Hippocampal formation (tissue), 2 donors: Measurements from ENCODE around the gene ACVR1.
A peak's percentile ranks its signal among the peaks of the same experiment; 100 is the strongest.
"Not testable (repeated sequence)": the region's sequence is repeated elsewhere in the genome, so short reads cannot be mapped to it uniquely, and the experiment has no call there.

Experiments used
- DNase-seq, 2 donors: peaks; one replicate each; lab custom pipeline; 2025; lab: John Stamatoyannopoulos, UW

ACVR1 gene

DNA sequence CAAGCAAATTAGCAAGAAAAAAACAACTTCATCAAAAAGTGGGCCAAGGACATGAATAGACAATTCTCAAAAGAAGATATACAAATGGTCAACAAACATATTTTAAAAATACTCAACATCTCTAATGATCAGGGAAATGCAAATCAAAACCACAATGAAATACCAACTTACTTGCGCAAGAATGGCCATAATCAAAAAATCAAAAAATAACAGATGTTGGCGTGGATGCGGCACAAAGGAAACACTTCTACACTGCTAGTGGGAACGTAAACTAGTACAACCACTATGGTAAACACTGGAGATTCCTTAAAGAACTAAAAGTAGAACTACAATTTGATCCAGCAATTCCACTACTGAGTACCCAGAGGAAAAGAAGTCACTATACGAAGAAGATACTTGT lies 119.7 kb downstream of the ACVR1 start:
- DNase-seq, result not testable (repeated sequence)

DNA sequence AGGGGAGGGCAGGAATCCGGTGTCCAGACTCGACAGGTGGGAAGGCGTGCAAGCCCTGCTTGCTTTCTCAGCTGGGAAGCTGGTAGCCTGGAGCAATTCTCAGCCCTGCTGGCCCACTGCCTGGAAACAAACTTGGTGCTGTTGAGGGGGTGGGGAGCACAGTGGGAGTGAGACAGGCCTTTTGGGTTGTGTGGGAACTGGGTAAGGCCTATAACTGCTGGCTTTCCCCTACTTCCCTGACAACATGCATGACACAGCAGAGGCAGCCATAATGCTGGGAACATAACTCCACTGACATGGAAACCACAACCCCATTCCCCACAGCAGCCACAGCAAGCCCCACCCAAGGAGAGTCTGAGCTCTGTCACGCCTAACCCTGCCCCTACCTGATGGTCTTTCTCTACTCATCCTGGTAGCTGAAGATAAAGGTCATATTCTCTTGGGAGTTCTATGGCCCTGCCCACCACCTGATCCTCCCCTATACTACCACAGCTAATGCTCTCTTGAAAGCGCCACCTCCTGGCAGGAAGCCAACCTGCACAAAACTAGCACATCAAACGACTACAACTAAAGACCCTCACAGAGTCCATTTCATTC lies 124.6 kb downstream of the ACVR1 start:
- no peak for DNase-seq

DNA sequence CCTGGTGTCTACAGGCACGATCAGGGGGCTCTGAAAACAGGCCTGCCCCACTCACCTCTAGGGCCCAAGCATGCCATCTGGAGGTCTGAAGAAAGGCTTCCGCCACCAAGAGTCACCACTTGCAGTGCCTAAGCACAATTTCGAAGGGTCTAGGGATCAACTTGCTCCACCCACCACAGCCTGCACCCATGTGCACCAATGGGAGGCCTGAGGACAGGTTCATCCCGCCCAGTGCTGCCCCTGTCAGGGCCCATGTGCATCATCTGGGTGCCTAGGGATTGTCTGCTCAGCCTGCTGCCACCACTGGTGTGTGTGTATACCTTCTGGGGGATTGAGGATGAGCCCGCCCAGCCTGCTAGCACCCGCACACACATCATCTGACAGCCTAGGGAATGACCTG lies 126.4 kb downstream of the ACVR1 start:
- no peak for DNase-seq

DNA sequence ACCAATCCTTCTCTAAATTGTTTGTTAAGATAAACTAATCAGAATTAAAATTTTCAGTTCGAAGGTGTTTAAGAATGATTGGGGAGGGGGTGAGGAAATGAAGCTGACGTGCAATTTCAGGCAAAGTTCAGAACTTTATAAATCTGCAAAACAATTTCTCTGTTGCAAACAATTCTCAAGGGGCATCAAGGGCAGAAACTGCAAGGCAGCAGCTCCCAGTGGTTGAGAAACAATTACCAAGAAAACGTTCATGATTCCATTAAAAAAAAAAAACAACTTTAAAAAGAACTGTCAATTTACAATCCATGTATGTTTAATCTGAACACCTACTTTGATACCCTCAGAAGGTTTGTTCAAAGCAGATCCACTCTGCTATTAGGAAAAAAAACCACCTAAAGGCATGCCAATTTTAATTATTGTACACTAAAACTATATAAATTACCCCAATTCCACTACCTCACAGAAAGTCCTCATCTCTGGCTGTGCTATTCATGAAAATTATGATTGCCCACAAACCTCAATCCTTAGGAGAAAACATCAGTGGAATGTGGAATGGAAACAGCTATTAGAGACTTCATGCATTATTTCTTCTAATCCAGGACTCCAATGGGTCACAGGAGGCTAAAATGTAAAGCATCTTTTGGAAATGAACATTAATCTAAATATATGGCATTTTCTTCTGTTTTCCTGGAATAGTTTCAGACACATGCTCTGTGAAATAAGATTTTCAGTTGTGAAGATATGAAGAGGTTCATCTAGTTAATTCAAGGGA lies 127.6 kb downstream of the ACVR1 start:
- DNase-seq, result no peak

DNA sequence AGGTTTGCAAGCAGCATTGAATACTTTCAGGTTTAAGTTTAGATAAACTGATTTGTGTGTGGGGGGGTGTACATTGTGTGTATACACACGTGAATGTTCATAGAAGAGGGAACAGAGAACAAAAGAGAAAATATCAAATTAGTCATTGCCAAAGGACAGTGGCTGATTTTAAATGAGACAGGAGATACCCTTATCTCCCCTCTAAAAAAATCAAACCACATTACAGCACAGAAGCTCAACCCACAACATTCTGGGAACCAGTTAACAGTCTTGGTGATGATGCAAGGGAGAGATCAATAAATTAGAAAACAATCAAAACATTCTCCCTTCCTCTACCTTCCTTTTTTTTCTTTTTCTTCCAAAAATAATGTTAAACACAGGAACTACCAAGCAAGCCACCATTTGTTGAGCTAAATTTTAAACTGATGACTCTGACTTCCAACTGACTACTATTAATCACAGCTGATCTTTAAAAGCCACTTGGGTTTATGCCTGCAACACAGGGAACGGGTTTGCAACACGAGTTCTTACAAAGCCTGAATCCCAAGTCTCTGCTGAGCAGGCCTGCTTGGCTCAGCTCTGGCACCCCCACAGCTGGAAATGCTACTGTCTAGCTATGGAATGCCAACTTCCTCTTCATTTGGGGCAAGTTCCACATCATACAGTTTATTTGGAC lies 128.3 kb downstream of the ACVR1 start:
- no peak for DNase-seq

DNA sequence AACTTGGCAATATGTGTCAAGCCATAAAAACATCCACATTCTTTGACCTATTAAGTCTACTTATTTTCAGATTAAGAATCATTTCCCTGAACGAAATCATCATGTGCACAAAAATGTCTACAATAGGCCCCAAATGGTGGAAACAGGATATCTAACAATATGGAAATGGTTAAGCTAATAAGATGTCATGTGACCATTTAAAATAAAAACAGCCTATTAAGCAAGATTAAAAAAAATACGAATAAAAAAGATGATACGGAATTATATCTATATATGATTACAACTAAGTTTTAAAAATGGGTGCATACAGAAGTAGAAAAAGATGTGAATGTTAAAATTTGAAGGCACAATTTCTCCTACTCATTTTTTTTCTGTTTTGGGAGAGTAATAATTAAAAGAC lies 128.8 kb downstream of the ACVR1 start:
- DNase-seq, result no peak

DNA sequence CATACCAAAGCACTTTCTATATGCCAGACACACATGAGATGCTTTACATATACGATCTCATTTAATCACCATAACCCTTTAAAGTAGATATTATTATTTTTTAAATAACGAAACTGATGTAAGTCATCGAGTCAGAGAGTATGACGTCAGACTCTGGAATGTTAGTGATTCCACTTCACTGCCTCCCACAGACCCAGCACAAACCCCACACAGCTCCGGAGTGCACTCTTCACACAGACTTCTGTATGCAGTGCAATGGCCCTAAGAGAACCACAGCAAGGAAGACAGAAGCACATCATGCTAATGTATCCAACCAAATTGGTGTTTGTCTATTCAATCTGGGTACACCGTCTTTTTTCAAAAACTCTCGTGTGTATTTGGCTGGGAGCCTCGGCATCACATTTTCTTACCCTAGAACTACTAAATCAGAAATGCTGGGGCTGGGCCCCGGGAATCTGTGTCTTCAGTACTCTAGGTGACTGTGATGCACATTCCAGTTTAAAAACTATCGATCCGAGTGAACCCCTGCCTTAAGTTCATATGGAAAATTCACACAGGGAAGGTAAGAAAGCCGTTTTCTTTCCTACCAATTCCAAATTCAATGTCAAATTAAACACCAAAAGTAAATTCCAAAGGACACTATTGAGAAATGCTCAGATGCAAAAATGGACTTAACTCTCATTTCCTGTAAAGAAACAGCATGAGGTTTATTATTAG lies 129.7 kb downstream of the ACVR1 start:
- no peak for DNase-seq

DNA sequence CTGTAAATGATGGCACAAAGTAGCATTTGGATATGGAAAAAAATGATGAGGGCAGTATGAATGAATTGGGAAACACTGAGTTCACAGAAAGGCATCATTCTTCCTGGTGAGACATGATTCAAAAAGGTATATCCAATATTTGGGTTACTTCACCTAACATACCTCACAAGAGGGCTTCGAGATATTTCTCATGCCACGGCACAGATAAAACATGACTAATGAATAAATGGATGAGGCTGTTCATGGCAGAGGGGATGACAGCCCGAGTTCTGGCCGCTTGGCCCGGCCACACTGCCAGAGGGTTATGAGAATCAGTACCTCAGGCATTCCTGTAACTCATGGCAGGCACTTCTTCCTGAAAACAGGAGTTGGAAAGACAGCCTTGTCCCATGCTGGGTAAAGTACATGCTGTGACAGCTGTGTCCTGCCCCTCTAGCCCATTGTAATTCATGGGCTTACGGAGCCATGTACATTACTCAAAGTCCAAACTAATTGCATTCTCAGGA lies 131.5 kb downstream of the ACVR1 start:
- no peak for DNase-seq

DNA sequence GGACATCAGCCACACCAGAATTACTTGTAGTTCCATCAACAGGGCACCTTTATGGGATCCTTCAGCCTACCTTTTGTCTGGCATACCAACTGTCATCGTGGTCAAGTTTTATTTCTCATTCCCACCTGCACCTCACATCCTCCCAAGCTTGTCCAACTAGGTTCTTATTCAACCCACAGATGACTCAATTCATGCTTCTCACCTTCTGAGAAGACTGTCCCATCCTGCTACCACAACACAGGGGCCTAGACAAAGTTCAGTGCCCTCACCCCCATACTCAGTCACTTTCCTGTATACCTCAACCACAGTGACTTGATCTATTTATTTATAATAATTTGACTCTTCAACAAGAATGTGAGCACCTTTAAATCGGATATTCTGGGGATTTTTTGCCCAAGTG lies 133.1 kb downstream of the ACVR1 start:
- DNase-seq, result no peak

DNA sequence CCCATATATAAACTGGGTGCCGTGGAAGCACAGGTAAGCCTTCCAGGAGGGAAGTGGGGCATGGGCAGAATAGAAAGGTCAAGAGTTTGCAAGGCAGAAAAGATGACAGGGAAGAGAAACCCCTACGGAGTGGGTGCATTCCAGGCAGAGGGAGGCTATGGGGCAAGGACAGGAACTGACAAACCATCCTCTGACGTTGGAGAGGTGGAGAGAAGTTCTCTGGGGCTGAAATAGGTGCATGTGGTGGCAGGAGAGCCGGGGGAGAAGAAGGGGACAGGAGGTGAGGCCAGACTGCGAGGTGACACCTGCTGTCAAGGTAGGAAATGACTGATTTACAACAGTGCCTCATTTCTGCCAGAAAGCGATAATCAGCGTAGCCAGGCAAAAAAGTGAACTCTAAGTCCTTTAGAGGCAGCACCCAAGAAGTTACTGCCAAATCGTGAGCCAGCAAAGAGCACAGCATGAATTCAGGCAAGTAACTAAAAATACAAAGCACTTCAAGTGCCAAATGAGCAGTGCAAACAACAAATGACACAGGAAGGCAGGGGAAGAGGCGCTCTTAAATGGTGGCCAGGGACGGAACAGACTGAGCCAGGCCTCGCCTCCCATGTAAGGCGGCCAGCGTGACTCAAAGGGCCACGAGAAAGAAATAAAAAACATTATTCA lies 134.2 kb downstream of the ACVR1 start:
- peak in 1 of 2 donors; percentile 15 for DNase-seq

DNA sequence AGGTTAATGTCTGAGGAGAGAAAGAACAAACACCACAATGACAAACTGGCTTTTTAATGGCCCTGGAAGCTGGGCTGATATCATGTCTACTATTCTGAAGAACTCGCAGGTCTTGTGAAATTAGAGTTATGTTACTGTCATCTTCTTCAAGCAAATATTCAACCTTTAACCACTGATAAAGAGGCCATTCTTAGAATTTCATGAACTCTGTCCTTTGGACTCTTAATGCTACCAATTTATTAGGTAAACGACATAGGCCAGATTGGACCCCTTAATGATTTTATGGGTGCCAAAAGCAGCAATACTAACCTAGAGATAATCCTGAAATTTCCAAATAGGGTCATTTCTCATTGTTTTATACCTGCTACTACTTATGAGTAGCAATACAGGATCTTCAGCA lies 138.5 kb downstream of the ACVR1 start:
- DNase-seq, result no peak

DNA sequence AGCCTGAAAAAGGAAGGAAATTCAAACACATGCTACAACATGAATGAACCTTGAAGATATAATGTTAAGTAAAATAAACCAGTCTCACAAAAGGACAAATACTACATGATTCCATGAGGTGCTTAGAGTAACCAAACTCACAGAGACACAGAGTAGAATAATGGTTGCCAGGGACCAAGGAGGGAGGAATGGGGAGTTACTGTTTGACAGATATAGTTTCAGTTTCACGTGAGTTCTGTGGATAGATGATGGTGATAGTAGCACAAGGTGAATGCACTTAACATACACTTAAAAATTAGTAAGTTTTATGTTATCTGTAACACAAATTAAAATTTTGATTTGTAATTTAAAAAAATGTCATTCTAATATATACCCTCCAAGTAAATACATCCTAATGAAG lies 140.6 kb downstream of the ACVR1 start:
- DNase-seq, result no peak

DNA sequence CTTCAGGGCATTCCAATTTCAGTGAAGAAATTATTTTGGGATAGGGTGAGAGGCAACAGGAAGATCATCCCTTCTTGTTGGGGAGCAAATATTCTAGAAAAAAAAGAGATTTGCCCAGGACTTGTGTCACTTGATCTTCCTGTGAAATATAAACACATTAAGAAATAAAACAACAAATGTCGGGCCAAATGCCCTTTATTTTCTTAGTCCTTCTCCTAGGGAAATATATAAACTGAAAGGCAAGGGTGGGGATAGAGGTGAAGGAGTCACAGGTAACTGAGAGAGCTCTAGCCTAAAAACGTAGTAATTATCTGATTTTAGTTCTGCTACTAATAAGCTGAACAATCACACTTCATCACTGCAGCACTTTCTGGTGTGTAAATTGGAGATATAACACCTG lies 142.9 kb downstream of the ACVR1 start:
- DNase-seq, result no peak

DNA sequence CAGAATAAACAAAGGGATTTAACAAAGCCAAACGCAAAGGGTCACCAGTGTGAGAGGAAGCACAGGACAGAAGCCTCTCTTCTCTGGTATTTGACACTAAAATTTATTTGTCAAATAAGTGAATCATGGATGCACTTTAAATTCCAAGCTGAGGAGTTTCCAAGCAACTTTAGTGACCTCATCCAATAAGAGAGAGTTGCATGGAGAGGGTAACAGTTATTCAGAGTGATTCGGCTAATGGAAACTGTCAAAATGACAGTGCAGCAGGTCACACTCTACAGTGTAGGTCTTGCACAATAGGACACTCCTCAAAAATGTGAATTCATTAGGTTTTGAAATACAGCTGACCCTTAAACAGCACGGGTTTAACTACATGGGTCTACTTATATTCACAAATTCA lies 143.5 kb downstream of the ACVR1 start:
- no peak for DNase-seq

DNA sequence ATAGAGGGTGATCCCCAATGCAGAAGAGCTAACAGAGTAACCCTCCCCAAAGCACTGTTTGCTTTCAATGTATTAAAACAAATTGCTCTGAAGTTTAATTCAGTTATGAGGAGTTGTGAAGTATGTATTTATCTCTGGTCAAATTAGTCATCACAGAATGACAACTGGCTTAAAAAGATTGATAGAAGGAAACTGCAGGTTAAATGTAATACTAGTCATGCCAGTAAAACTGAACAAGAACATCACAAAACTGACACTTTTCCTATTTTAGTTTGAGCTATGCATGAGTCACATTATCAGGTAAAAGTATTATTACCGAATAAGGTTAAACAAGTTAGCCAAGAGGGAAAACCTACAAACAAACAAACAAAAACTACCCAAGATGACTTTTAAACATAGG lies 148.4 kb downstream of the ACVR1 start:
- no peak for DNase-seq

DNA sequence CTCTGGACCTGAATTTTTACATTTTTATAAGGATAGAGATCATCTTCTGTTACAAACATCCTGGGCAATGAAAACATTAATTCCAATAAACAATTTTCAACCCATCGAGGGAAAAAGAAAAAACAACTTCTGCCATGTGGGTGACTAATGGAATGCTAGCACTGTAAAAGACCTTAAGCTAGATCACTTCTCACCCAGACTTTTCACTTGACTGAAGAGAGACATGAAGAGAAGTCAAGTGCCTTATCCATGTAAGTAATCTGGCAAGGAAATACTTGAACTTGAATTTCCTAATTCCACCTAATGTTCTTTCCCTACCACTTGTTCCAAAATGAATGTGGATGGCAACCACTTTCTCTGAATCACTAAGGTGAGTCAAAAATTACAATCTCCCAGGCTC lies 149.2 kb downstream of the ACVR1 start:
- no peak for DNase-seq

DNA sequence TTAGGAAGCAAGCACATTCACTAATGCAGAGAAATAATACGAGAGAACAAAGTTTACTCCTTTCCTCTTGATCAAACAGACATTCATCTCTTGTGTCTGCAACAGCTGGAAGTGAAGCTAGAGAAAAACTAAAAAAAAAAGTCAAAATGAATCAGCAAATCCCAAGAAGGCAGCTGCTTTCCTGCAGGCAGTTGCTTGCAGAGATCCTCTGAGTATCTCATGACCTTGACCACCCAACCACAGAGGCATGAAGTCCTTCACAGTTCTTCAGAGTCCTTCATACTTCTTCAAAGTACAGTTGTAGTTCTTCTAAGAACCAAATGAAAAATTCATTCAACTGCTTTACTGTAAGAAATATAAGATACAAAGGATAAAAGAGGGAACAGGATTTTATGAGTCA lies 150.3 kb downstream of the ACVR1 start:
- no peak for DNase-seq

DNA sequence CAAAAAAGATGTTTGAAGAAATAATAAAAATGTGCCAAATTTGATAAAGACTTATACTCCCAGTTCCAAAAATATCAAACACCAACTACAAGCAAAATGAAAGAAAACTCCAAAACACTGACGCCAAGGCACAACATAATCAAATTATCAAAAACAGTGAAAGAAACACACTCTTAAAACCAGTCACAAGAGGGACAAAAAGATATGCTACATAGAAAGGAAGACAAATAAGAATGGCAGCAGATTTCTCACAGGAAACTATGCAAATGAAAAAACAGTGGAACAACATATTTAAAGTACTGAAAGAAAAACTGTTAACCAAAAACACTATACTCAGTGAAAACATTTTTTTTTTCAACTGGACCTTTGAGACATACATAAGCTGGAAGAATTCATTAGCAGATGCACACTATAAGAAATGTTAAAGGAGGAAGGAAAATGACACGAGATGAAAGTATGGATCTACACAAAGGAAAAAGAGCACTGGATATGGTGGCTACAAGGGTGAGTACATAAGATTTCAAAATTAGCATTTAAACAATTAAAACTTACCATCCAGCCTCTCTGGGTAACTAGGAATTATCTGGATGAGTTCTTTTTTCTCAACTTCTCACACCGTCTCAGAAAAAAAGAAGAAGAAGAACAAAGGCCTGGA lies 153.4 kb downstream of the ACVR1 start:
- DNase-seq, result no peak

DNA sequence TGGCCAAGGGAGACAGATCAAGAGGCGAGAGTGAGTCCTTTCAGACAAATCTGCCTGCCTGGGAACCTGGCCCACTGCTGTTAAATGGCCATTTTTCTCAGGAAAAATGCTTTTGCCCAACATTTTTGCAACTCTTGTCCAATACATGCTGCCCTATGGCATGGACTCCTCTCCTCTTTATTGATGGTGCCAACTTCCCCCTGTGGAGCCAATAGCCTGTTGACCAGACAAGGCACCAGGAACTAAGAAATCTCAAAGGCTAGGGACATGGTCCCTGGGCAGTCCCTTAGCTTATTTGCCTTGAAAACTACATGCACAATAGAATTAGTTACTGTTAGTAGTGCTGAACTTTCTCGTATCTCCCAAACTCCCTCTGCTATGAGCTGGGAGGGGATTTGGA lies 155.6 kb downstream of the ACVR1 start:
- DNase-seq, result no peak

DNA sequence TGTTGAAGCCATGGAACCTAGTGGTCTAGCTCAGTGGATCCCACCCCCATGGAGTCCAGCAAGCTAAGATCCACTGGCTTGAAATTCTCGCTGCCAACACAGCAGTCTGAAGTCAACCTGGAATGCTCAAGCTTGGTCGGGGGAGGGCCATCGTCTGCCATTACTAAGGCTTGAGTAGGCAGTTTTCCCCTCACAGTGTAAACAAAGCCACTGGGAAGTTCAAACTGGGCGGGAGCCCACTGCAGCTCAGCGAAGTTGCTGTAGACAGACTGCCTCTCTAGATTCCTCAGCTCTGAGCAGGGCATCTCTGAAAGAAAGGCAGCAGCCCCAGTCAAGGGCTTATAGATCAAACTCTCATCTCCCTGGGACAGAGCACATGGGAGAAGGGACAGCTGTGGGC lies 171.5 kb downstream of the ACVR1 start:
- DNase-seq, result not testable (repeated sequence)

DNA sequence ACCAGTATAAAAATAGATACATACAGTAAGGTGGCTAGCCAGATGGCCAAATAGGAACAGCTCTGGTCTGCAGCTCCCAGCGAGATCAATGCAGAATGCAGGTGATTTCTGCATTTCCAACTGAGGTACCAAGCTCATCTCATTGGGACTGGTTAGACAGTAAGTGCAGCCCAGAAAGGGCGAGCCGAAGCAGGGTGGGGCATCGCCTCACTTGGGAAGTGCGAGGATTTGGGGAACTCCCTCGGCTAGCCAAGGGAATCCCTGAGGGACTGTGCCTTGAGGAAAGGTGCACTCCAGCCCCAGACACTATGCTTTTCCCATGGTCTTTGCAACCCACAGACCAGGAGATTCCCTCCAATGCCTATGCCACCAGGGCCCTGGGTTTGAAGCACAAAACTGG lies 172.0 kb downstream of the ACVR1 start:
- not testable (repeated sequence) for DNase-seq
